ENCODE data around the gene ADORA2A. TPM values are rescaled to one million over a fixed set of nuclear protein-coding genes. Genes with fewer than 3 reads are reported as not detected.
A peak's percentile ranks its signal among the peaks of the same experiment; 100 is the strongest.

ADORA2A gene
- total RNA-seq, 1 experiment from 2014 or later: 4.0 TPM

- intact Hi-C loops (cut with micrococcal nuclease; ENCODE audit: unreplicated experiment): no loop called here
- H3K4me3 ChIP-seq (ENCODE audit: low read depth, low read length): no peak overlapping the region
- POLR2A ChIA-PET: no interaction called here
- Mint-ChIP-seq H3K27ac (ENCODE audit: unreplicated experiment) (no peak overlapping the region), H3K9me3 (ENCODE audit: unreplicated experiment) (no peaks in the 10 kb centered on the region), H3K27me3 (ENCODE audit: insufficient read depth, unreplicated experiment) (no peaks in the 10 kb centered on the region), H3K4me3 (ENCODE audit: unreplicated experiment) (no peak overlapping the region), H3K4me1 (ENCODE audit: low read depth, unreplicated experiment) (peaks cover 45% of the 10 kb centered on the region), H3K36me3 (ENCODE audit: insufficient read depth, unreplicated experiment) (peaks cover 10% of the 10 kb centered on the region)
- DNase-seq: no peak
- no peaks in the 10 kb centered on the region for H3K27me3 ChIP-seq (replicated peaks; ENCODE audit: control insufficient read depth, insufficient read depth, low read length)
- H3K4me1 ChIP-seq: peaks cover 41% of the 10 kb centered on the region
- TF ChIP-seq CTCF (IDR thresholded peaks at IDR 0.05; ENCODE audit: insufficient read depth in 1 of 2, low read depth in 1 of 2, low read length in 1 of 2, severe bottlenecking in 1 of 2, unreplicated experiment in 1 of 2): no peak
- BruUV-seq (replicated peaks): no TSS peak
- no peaks in the 10 kb centered on the region for H3K9me3 ChIP-seq
- no peaks in the 10 kb centered on the region for H3K36me3 ChIP-seq (ENCODE audit: control insufficient read depth, insufficient read depth, low read length)
- CTCF ChIA-PET: no interaction called here
Observed at GRCh38 chr22:24481641-24482040, 54.2 kb downstream of the ADORA2A start.

GRCh38 chr22:24482575-24482974 is 55.2 kb downstream of the ADORA2A start:
- H3K9me3 Mint-ChIP-seq (ENCODE audit: unreplicated experiment): no peaks in the 10 kb centered on the region
- CTCF ChIA-PET: interaction anchor here (0.7 to 1.3 kb wide), 4 partner anchors 13 to 61 kb away, joined by 3 read pairs; partner anchors contain the start of gene UPB1
- Histone ChIP-seq H3K27me3 (replicated peaks; ENCODE audit: control insufficient read depth, insufficient read depth, low read length) (no peaks in the 10 kb centered on the region), H3K4me1 (peaks cover 50% of the 10 kb centered on the region), H3K4me3 (ENCODE audit: low read depth, low read length) (no peak overlapping the region), H3K36me3 (ENCODE audit: control insufficient read depth, insufficient read depth, low read length) (no peaks in the 10 kb centered on the region), H3K9me3 (no peaks in the 10 kb centered on the region)
- H3K27me3 Mint-ChIP-seq (ENCODE audit: insufficient read depth, unreplicated experiment): no peaks in the 10 kb centered on the region
- POLR2A ChIA-PET: interaction anchor here (0.6 kb wide), 1 partner anchor 276 kb away, joined by 4 read pairs; no protein-coding TSS in a partner anchor
- BruUV-seq (replicated peaks): no TSS peak
- peaks cover 5% of the 10 kb centered on the region for H3K36me3 Mint-ChIP-seq (ENCODE audit: insufficient read depth, unreplicated experiment)
- no peak for DNase-seq
- intact Hi-C loops (cut with micrococcal nuclease; ENCODE audit: unreplicated experiment): no loop called here
- H3K4me1 Mint-ChIP-seq (ENCODE audit: low read depth, unreplicated experiment): peaks cover 53% of the 10 kb centered on the region
- H3K27ac Mint-ChIP-seq (ENCODE audit: unreplicated experiment): peak overlapping the region; percentile 48
- no peak overlapping the region for H3K4me3 Mint-ChIP-seq (ENCODE audit: unreplicated experiment)
- no peak for TF ChIP-seq CTCF (IDR thresholded peaks at IDR 0.05; ENCODE audit: insufficient read depth in 1 of 2, low read depth in 1 of 2, low read length in 1 of 2, severe bottlenecking in 1 of 2, unreplicated experiment in 1 of 2)

- peaks cover 4% of the 10 kb centered on the region for H3K36me3 Mint-ChIP-seq (ENCODE audit: insufficient read depth, unreplicated experiment)
- CTCF ChIA-PET: interaction anchor here (0.7 to 1.3 kb wide), 4 partner anchors 13 to 61 kb away, joined by 3 read pairs; partner anchors contain the start of gene UPB1
- DNase-seq: no peak
- no peaks in the 10 kb centered on the region for H3K9me3 Mint-ChIP-seq (ENCODE audit: unreplicated experiment)
- Histone ChIP-seq H3K4me3 (ENCODE audit: low read depth, low read length) (no peak overlapping the region), H3K36me3 (ENCODE audit: control insufficient read depth, insufficient read depth, low read length) (no peaks in the 10 kb centered on the region), H3K4me1 (peaks cover 51% of the 10 kb centered on the region), H3K9me3 (no peaks in the 10 kb centered on the region), H3K27me3 (replicated peaks; ENCODE audit: control insufficient read depth, insufficient read depth, low read length) (no peaks in the 10 kb centered on the region)
- no peak overlapping the region for H3K4me3 Mint-ChIP-seq (ENCODE audit: unreplicated experiment)
- POLR2A ChIA-PET: no interaction called here
- TF ChIP-seq CTCF (IDR thresholded peaks at IDR 0.05; ENCODE audit: insufficient read depth in 1 of 2, low read depth in 1 of 2, low read length in 1 of 2, severe bottlenecking in 1 of 2, unreplicated experiment in 1 of 2): no peak
- intact Hi-C loops (cut with micrococcal nuclease; ENCODE audit: unreplicated experiment): no loop called here
- no peaks in the 10 kb centered on the region for H3K27me3 Mint-ChIP-seq (ENCODE audit: insufficient read depth, unreplicated experiment)
- H3K27ac Mint-ChIP-seq (ENCODE audit: unreplicated experiment): peak overlapping the region; percentile 48
- H3K4me1 Mint-ChIP-seq (ENCODE audit: low read depth, unreplicated experiment): peaks cover 53% of the 10 kb centered on the region
- BruUV-seq (replicated peaks): no TSS peak
Observed at GRCh38 chr22:24482998-24483397, 55.6 kb downstream of the ADORA2A start.

Measured in Caco-2 (cell line).